HG02759 (cell line): Measurements from ENCODE around the gene APLN.
A peak's percentile ranks its signal among the peaks of the same experiment; 100 is the strongest.

Experiments used
- ATAC-seq: cut with Tn5 transposase; IDR thresholded peaks from one replicate; pipeline ENCODE4 v1.9.1; 2021; ENCODE audit warnings: mild to moderate bottlenecking, moderate library complexity; ENCODE audit not compliant: unreplicated experiment

Gene APLN

DNA sequence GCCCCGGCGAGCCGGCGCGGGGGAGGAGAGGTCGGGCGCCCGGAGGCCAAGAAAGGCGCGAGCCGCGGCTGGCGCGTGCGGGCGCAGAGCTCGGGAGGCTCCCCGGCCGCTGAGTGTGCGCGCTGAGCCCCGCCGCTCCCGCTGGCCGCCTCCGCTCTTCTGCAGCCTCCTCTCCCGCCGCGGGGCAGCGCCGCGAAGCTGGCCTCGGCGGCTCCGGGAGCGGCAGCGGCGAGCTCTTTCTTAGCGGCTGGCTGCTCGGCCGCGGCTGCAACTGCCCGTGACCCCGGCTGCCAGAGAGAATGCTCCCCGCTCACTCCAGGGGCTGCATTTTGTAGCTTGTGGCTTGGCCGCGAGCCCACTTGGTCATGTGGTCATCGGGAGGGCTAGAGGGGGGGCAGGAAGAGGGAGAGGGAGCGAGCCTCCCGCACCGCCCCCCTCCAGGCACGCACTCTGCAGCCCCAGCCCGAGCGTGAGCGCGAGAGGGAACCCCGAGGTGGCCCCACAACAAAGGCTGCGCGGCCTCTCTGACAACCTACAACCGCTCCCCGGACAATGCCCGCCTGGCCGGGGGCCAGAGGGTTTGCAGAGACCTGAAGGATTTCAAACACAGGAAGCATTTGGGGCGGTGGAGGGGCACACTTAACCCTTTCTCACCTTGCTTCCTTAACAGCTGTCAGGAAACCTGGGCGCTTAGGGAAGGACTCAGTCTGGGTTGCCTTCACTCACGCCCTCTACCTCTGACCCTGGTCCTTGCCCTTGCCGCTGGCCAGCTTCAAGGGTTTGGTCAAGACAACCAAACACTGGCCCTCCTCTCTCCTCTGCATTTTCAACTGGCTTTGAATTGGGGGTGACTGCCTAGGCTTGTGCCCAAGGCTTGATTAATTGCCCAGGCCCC is at the start of gene APLN:
APLN (minus strand) TSS at position 305 of the 895 bp plus-strand sequence. CDS start 326 bp downstream, outside the sequence.
- ATAC-seq, result peak; percentile 48

DNA sequence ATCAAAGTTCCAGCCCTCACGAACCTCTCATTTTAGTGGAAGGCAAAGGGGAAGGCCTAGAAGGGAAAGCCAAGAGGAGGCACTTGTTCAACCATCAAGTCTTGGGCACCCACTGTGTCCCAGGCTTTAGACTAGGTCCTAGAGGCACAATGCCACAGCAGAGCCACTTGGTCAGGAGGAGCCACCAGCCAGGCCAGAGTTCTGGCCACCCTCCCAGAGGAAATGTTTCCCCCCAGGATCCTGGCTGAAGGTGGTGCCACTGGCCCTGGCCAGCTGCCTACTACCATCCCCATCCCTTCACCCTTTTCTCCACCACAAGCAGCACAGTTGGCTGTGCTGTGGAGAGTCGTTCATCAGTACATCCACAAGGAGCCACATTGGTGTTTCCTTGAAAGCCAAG is 49.7 kb upstream of the APLN start:
- no peak for ATAC-seq

GRCh38 chrX:129701624-129702069 is 46.9 kb upstream of the APLN start:
- no peak for ATAC-seq

- ATAC-seq, result no peak
Measured at GRCh38 chrX:129700536-129700935, 45.8 kb upstream of the APLN start.

DNA sequence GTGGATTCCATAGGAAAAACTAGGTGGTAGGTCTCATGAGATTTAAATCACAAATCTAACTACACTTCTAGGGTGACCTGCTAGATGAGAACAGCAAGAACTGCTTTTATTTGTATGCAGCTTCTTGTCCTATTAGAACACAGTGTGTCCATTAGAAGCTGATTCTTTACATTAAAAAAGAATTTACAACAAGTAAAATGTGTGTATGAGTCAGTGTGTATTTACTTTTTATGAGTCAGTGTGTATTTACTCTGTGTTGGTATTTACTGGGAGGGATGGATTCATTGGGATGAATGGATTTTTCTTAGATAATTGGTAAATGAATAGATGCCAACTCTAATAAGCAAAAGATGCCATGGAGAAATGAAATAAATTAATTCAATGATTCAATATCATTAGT is 43.4 kb upstream of the APLN start:
- no peak for ATAC-seq

GRCh38 chrX:129697204-129697829 is 42.6 kb upstream of the APLN start:
- ATAC-seq, result no peak

DNA sequence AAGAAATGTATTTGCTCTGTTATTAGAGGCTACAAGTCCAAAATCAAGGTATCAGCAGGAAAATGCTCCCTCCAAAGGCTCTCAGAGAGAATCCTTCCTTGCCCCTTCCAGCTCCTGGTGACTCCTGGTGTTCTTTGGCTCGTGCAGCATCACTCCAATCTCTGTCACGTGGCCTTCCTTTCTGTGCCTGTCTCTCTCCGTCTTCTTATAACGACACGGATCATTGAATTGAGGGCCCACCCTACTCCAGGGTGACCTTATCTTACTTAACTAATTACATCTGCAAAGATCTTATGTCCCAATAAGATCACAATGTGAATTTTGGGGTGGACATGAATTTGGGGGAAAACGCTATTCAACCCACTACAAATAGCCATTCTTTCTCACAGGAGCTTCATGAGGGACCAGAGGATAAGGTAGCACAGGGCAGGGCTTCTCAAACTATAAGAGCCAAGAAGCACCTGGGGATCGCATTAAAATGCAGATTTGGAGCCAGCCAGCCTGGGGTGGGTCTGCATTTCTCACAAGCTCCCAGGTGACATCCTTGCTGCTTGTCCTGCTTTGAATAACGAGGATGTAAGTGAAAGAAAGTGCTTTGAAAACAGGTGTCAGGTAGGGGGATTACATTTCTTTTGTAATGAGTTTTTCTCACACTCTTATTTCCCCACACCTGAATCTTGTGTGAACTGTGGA is 41.9 kb upstream of the APLN start:
- ATAC-seq, result no peak

GRCh38 chrX:129695937-129696336 is 41.2 kb upstream of the APLN start:
- no peak for ATAC-seq

DNA sequence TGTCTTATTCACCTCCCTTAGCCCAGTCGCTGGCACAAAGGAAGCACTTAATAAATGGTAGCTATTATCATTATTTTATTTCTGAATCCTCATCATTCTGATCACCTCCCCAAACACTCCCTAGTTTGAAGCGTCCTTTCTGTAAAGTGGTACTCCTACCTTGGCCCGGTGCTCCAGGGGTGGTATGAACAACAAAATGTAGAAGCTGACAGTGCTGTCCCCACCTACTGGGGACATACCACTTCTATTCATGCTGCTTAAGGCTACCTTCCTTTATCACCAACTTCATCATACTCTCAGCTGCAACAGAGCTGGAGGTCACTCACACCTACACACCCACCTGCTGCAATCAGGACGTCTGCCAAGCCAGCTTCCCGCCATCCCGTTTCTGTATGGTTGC is 40.8 kb upstream of the APLN start:
- no peak for ATAC-seq

DNA sequence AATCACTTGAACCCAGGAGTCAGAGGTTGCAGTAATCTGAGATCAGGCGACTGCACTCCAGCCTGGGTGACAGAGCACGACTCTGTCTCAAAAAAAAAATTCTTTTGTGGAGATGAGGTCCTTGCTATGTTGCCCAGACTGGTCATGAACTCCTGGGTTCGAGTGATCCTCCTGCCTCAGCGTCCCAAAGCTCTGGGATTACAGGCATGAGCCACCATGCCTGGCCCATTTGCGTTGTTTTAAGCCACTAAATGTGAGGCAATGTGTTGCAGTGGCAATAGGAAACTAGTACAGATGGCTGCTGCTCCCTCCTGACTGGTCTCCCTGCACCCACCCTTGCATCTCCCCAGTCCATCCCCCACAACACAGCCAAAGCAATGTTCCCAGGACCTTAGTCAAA is 40.0 kb upstream of the APLN start:
- ATAC-seq, result no peak

- ATAC-seq, result no peak
Measured at GRCh38 chrX:129693354-129693753, 38.6 kb upstream of the APLN start.

GRCh38 chrX:129690435-129690834 is 35.7 kb upstream of the APLN start:
- no peak for ATAC-seq

- no peak for ATAC-seq
Measured at GRCh38 chrX:129689796-129690195, 35.0 kb upstream of the APLN start.

- no peak for ATAC-seq
Measured at GRCh38 chrX:129688097-129688496, 33.3 kb upstream of the APLN start.

DNA sequence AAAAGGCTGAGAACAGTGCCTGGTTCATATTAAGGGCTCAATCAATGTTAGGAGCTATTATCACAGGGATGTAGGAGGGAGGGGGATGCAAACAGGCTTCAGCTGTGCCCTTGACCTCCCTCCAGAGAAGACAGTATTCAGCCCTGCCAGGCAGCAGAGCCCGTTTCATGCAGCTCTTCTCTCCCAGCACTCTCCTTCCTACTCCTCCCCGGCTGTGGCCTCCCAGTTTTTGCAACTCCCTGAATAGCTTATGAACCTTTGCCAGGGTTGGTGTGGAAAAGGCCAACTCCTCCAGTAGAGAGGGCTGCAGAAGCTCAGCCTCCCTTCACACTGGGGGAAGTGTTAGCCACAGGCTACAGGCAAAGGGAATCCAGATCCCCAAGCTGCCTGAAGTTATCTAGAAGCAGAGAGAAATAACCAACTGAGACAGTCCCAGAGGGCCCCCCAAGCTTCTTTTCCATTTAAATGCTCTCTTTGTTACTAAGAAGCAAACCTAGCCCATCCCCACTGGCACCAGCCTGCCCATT is 31.7 kb upstream of the APLN start:
- ATAC-seq, result no peak

DNA sequence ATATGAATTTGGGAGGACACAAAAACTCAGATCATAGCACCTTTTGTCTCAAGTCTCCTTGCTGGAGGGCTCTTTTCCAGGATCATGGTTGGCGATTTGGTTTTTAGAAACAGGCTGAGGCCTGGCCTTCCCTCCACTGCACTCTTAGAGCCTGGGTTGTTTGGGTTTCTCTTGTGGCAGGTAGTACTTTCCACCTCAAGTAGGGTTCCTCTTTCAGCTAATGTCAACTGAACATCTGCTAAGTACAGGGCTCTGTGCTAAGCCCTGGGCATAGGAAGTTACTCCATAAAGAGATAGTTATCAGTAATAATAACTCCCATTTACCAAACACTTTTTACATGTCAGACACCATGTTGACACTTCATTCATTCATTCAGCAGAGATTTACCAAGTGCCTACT is 28.2 kb upstream of the APLN start:
- no peak for ATAC-seq

DNA sequence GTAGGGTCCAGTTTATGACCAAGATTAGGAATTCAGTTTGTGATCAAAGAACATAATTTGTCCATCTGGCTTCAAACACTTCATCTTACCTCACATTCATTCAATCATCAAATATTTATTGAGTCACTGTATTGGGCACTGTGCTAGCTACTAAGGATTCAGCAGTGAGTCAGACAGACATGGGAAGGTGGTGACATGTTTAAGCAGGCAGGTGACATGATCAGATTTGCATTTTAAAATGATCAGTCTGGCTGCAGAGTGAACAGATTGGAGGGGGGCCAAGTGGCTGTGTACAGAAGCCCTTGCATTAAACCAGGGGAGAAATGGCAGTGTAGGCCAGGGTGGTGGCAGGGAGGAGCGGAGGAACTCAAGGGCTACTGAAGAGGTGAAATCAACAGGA is 25.1 kb upstream of the APLN start:
- ATAC-seq, result no peak

DNA sequence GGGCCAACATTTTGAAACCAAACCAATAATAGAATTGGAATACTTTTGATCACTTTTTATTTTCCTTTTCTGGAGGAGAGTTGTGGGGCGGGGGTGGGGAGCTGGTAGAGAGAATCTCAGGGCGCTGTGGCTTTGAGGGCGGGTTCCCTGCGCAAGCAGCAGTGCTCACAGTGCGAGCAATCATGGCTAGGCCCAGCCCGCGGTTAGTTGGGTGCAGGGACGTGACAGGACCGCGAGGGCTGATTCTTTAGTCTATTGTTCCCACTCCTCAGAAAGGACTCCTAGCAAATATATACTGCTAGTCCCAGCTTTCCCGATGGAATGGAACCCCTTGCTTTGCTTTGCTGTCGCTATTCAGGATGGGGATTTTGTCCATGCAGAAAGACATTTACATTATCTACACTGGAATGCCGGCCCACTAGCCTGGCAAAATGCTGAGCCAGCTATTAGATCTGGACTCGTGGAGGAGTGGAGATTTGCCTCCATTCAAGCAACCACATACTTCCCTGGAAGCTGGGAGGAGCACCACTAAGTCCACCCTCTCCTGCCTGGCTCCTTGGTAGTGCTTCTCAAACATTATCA is 23.9 kb upstream of the APLN start:
- peak; percentile 47 for ATAC-seq

DNA sequence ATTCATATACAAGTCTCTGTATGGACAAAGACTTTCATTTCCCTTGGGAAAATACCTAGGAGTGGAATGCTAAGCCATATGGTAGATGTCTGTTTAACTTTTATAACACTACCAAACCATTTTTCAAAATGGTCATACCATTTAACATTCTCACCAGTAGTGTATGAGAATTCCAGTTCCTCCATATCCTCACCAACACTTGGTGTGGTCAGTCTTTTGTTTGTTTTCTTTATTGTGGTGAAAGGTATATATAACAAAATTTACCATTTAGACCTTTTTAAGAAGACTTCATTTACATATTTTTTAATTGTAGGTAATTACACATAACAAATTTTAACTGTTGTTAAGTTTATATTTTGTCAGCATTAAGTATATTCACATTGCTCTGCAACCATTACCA is 12.7 kb upstream of the APLN start:
- no peak for ATAC-seq

DNA sequence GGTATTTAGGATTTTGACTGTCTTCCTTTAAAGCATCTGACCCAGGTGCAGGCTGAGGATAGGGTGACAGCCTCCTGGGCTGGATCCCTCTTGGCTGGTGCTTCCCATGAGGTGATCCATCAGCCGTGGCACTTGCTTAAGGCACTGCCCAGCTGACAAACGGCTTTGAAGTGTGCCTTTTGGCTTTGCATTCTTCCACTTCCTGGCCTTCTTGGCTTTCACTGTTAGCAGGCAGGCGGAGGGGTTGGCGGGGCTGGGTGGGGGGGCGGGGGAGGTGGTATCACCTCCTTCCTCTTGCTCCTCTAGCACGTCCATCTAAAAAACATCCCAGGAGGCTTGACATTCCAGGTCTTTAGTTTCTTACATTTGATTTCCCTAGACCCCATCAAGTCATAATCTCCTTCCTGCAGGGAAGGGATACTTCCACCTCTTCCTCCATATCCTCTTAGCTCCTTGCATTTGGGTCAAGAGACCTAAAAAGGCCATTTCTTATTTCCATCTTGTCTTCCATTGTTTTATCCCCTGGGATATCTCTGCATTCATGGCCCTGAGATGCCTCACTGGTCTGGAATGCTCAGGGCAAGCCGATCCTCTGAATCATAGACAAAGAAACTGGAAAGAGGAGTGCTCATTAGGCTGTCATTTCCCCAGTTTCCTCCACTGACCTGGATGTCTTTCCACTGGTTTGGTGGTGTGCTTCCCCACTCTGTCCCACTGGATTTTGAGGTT is 11.3 kb upstream of the APLN start:
- ATAC-seq, result no peak
